Peyer's patch (tissue), 4 donors: ENCODE results near the gene TMEM63A. TPM values are rescaled to one million over a fixed set of nuclear protein-coding genes. Genes with fewer than 3 reads are reported as not detected.
"Not testable (repeated sequence)": the region's sequence is repeated elsewhere in the genome, so short reads cannot be mapped to it uniquely, and the experiment has no call there.

ENCODE experiments used
- DNase-seq, 3 donors: peaks; one replicate each; pipeline ENCODE4 v3.0.0-alpha.2; 2017 to 2019
- H3K27ac ChIP-seq, 4 donors: fragments of 200-600 bp; sonication (generic); one replicate each; pipeline ENCODE4 v1.5.1; 2016 to 2019
- H3K27me3 ChIP-seq, 2 donors: fragments of 200-600 bp; sonication (generic); one replicate each; pipeline ENCODE4 v1.5.1; 2019
- H3K36me3 ChIP-seq, 3 donors: fragments of 200-600 bp; sonication (generic); one replicate each; pipeline ENCODE4 v1.5.1; 2016 to 2019
- H3K4me1 ChIP-seq, 4 donors: fragments of 200-600 bp; sonication (generic); one replicate each; pipeline ENCODE4 v1.5.1; 2016 to 2019
- H3K4me3 ChIP-seq, 4 donors: fragments of 200-600 bp; sonication (generic); 1 replicate in 3 of 4; 2 replicates in 1 of 4; pipeline ENCODE4 v1.5.1; 2016 to 2019; ENCODE audit warnings: mild to moderate bottlenecking in 1 of 4
- H3K9me3 ChIP-seq, 4 donors: fragments of 200-600 bp; sonication (generic); one replicate each; pipeline ENCODE4 v1.5.1; 2016 to 2019; ENCODE audit warnings: mild to moderate bottlenecking in 1 of 4
- POLR2A ChIP-seq, 2 donors: fragments of 450-650 bp; IDR thresholded peaks; one replicate each; pipeline ENCODE4 v1.5.1; 2017; ENCODE audit warnings: antibody characterized with exemption in 2 of 2, mild to moderate bottlenecking in 2 of 2, moderate library complexity in 2 of 2
- total RNA-seq, 4 donors: library from RNA; depleted of rRNA; stranded (reverse); fragments of >200 nt; gene quantifications; one replicate each; pipeline ENCODE4 v1.1.0, GENCODE V29; 2016
- TF ChIP-seq, protein P1 (sequence below), 6 experiments: fragments of 450-650 bp in 4 of 6; fragments of 200-600 bp in 2 of 6; sonication (generic) in 1 of 6; IDR thresholded peaks; one replicate each; pipeline ENCODE4 v1.5.1; 2017 to 2019; ENCODE audit warnings: antibody characterized with exemption in 6 of 6, mild to moderate bottlenecking in 3 of 6, moderate library complexity in 1 of 6

Gene TMEM63A
- total RNA-seq, 4 donors from 2014 or later = 77.8 to 339 (median 275) TPM

- Histone ChIP-seq H3K36me3 (peaks cover 0 to 47% (median 0%) of the 10 kb centered on the region in 3 donors), H3K27me3 (no peaks in the 10 kb centered on the region), H3K4me1 (peaks cover 0 to 2% (median 0%) of the 10 kb centered on the region in 4 donors), H3K4me3 (no peak overlapping the region), H3K9me3 (no peaks in the 10 kb centered on the region), H3K27ac (no peak overlapping the region)
- TF ChIP-seq, protein P1, sequence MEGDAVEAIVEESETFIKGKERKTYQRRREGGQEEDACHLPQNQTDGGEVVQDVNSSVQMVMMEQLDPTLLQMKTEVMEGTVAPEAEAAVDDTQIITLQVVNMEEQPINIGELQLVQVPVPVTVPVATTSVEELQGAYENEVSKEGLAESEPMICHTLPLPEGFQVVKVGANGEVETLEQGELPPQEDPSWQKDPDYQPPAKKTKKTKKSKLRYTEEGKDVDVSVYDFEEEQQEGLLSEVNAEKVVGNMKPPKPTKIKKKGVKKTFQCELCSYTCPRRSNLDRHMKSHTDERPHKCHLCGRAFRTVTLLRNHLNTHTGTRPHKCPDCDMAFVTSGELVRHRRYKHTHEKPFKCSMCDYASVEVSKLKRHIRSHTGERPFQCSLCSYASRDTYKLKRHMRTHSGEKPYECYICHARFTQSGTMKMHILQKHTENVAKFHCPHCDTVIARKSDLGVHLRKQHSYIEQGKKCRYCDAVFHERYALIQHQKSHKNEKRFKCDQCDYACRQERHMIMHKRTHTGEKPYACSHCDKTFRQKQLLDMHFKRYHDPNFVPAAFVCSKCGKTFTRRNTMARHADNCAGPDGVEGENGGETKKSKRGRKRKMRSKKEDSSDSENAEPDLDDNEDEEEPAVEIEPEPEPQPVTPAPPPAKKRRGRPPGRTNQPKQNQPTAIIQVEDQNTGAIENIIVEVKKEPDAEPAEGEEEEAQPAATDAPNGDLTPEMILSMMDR (IDR thresholded peaks at IDR 0.05) = no peak
- no peak for TF ChIP-seq POLR2A (IDR thresholded peaks at IDR 0.05)
- DNase-seq = no peak
These were observed 40.1 kb downstream of the TMEM63A start for GRCh38 chr1:225842074-225842473.

DNA sequence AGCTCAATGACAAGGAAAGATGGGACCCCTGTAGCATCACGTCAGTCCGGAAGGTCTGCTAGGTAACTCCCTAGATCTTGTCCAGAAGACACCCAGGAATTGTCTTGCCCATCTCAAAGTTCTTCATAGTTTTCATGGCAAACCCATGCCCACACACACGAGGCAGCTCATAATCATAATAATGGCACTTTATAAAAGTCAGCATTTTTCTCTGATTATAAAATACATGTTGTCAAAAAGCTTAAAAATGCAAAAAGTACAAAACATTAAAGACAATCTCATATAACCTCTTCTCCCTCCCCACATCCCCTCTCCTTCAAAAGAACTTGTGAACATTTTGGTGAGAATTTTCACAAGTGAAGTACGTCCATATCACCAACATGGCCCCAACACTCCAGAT, 41.5 kb downstream of the TMEM63A start:
- Histone ChIP-seq H3K27ac (no peak overlapping the region), H3K4me3 (no peak overlapping the region), H3K4me1 (no peaks in the 10 kb centered on the region), H3K36me3 (peaks cover 0 to 34% (median 0%) of the 10 kb centered on the region in 3 donors), H3K9me3 (no peaks in the 10 kb centered on the region), H3K27me3 (no peaks in the 10 kb centered on the region)
- DNase-seq = no peak
- TF ChIP-seq, protein P1 (IDR thresholded peaks at IDR 0.05) = no peak
- no peak for TF ChIP-seq POLR2A (IDR thresholded peaks at IDR 0.05)

- no peaks in the 10 kb centered on the region for H3K9me3 ChIP-seq
- no peaks in the 10 kb centered on the region for H3K27me3 ChIP-seq
- DNase-seq = no peak
- H3K36me3 ChIP-seq = peaks cover 0 to 29% (median 0%) of the 10 kb centered on the region in 3 donors
- no peak overlapping the region for H3K27ac ChIP-seq
- no peaks in the 10 kb centered on the region for H3K4me1 ChIP-seq
- TF ChIP-seq POLR2A (IDR thresholded peaks at IDR 0.05) = no peak
- TF ChIP-seq, protein P1 (IDR thresholded peaks at IDR 0.05) = no peak
- no peak overlapping the region for H3K4me3 ChIP-seq
These were observed 42.0 kb downstream of the TMEM63A start for GRCh38 chr1:225840223-225840610.

DNA sequence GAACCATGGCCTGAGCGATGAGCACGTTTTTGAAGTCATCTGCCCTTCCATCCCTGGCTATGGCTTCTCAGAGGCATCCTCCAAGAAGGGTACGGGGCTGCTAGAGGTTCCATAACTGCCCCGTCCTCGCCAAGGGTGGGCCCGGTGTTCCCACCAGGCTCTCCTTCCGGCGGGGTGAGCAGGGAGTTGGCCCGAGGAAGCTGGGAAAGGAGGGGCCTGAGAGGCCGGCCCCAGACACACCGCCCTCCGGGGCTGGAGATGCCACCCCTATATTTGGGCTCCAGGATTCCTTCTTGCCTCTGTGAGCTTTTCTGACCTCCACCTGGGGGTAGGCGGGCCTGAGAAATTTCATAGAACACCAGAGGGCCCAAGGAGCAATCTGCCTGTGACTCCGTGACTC, 43.4 kb downstream of the TMEM63A start:
- no peaks in the 10 kb centered on the region for H3K27me3 ChIP-seq
- TF ChIP-seq, protein P1 (IDR thresholded peaks at IDR 0.05) = no peak
- no peak for TF ChIP-seq POLR2A (IDR thresholded peaks at IDR 0.05)
- no peaks in the 10 kb centered on the region for H3K9me3 ChIP-seq
- peaks cover 0 to 20% (median 0%) of the 10 kb centered on the region in 3 donors for H3K36me3 ChIP-seq
- no peak for DNase-seq
- no peaks in the 10 kb centered on the region for H3K4me1 ChIP-seq
- H3K4me3 ChIP-seq = no peak overlapping the region
- no peak overlapping the region for H3K27ac ChIP-seq

GRCh38 chr1:225836296-225836695, 45.9 kb downstream of the TMEM63A start:
- peaks cover 0 to 39% (median 0%) of the 10 kb centered on the region in 3 donors for H3K36me3 ChIP-seq
- H3K27ac ChIP-seq, H3K4me1 ChIP-seq, H3K4me3 ChIP-seq, H3K9me3 ChIP-seq, DNase-seq, H3K27me3 ChIP-seq: not testable (repeated sequence)

- no peak for DNase-seq
- H3K27me3 ChIP-seq = no peaks in the 10 kb centered on the region
- H3K9me3 ChIP-seq = no peaks in the 10 kb centered on the region
- no peaks in the 10 kb centered on the region for H3K4me1 ChIP-seq
- peaks cover 0 to 39% (median 0%) of the 10 kb centered on the region in 3 donors for H3K36me3 ChIP-seq
- no peak for TF ChIP-seq POLR2A (IDR thresholded peaks at IDR 0.05)
- TF ChIP-seq, protein P1 (IDR thresholded peaks at IDR 0.05) = no peak
- H3K4me3 ChIP-seq = no peak overlapping the region
- no peak overlapping the region for H3K27ac ChIP-seq
These were observed 46.3 kb downstream of the TMEM63A start for GRCh38 chr1:225835856-225836255.
